C4-2B (cell line): Measurements from ENCODE around the gene HBA2.
"Not testable (repeated sequence)": the region's sequence is repeated elsewhere in the genome, so short reads cannot be mapped to it uniquely, and the experiment has no call there.

Experiments
- H3K27ac ChIP-seq: fragments of 450-650 bp; 2 replicates; pipeline ENCODE4 v1.5.1; 2017
- ZFX ChIP-seq: fragments of 450-650 bp; IDR thresholded peaks from 2 replicates; pipeline ENCODE4 v1.6.1; 2017
- TF ChIP-seq, protein P1 (sequence below): fragments of 450-650 bp; conservative IDR thresholded peaks from 2 replicates; pipeline ENCODE4 v1.5.1; 2017; ENCODE audit warnings: mild to moderate bottlenecking

Gene HBA2

DNA sequence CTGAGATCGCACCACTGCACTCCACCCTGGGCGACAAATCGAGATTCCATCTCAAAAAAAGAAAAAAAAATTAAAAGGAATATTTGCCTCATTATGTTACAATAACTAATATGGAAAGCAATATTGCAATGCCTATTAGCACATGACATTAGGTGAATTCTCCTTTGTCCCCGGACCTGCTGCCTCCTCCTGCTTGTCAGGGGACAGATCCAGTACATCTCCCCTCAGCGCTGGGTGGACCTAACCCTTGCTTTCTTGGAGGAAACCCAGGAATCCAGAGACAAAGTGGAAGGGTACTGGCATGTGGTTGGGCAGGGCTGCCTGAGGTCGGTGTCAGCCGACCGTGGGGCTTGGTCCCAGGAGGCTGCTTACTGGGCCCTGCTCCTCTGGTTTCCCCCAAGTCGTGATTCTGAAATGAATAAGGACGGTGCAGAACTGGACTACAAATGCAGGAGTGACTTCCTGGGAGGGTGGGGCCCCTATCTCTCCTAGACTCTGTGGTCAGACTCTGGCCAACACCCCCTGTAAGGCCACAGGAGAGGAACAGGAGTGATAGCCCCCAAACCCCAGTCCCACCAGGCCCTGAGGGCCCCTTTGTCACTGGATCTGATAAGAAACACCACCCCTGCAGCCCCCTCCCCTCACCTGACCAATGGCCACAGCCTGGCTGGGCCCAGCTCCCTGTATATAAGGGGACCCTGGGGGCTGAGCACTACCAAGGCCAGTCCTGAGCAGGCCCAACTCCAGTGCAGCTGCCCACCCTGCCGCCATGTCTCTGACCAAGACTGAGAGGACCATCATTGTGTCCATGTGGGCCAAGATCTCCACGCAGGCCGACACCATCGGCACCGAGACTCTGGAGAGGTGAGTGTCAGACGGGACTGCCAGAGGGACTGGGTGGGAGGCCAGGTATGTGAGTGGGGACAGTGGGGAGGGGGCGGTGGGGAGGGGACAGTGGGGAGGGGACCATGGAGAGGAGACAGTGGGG is 20.2 kb upstream of the HBA2 start, which contains the start of gene HBZ:
Gene HBZ, plus strand, starts transcription at position 504 of the 988 bp plus-strand sequence. Its CDS starts 266 bp downstream, at position 770.
- TF ChIP-seq ZFX, result no peak
- TF ChIP-seq, protein P1, sequence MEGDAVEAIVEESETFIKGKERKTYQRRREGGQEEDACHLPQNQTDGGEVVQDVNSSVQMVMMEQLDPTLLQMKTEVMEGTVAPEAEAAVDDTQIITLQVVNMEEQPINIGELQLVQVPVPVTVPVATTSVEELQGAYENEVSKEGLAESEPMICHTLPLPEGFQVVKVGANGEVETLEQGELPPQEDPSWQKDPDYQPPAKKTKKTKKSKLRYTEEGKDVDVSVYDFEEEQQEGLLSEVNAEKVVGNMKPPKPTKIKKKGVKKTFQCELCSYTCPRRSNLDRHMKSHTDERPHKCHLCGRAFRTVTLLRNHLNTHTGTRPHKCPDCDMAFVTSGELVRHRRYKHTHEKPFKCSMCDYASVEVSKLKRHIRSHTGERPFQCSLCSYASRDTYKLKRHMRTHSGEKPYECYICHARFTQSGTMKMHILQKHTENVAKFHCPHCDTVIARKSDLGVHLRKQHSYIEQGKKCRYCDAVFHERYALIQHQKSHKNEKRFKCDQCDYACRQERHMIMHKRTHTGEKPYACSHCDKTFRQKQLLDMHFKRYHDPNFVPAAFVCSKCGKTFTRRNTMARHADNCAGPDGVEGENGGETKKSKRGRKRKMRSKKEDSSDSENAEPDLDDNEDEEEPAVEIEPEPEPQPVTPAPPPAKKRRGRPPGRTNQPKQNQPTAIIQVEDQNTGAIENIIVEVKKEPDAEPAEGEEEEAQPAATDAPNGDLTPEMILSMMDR, result no peak
- no peak within 1 kb of the TSS for H3K27ac ChIP-seq

DNA sequence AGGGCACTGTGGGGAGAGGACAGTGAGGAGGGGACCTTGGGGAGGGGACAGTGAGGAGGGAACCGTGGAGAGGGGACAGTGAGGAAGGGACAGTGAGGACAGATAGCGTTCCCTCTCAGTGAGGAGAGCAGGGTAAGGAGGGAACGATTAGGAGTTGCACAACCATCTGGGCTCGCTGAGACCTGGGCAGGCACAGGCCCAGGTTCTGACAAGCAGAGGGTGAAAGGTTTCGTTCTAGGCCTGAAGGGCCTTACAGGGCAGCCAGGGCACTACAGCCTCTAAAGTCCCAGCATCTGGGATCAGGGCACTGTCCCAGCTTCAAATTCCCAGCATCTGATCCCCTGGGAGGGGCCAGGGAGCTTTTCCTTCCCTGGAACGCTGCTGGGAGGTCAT is 19.6 kb upstream of the HBA2 start:
- not testable (repeated sequence) for H3K27ac ChIP-seq

DNA sequence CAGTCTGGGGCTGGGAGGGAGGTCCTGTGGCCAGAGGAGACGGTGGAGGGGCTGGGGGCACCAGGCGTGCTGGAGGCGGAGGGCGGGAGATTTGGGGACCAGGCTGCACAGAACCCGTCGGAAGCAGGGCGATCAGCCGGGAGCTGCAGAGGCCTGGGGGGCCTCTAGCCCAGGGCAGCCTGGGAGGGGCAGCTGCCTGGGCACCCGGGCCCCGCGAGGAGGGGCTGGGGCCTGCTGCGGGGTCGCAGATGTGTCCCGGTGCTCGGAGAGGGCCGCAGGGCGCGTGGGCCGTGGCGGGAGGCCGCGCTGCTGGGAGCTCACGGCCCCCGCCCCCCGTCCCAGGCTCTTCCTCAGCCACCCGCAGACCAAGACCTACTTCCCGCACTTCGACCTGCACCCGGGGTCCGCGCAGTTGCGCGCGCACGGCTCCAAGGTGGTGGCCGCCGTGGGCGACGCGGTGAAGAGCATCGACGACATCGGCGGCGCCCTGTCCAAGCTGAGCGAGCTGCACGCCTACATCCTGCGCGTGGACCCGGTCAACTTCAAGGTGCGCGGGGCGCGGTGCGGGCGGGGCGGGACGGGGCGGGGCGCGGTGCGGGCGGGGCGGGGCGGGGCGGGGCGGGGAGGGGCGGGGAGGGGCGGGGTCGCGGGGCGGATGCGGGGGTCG is 19.0 kb upstream of the HBA2 start:
- H3K27ac ChIP-seq, result not testable (repeated sequence)

DNA sequence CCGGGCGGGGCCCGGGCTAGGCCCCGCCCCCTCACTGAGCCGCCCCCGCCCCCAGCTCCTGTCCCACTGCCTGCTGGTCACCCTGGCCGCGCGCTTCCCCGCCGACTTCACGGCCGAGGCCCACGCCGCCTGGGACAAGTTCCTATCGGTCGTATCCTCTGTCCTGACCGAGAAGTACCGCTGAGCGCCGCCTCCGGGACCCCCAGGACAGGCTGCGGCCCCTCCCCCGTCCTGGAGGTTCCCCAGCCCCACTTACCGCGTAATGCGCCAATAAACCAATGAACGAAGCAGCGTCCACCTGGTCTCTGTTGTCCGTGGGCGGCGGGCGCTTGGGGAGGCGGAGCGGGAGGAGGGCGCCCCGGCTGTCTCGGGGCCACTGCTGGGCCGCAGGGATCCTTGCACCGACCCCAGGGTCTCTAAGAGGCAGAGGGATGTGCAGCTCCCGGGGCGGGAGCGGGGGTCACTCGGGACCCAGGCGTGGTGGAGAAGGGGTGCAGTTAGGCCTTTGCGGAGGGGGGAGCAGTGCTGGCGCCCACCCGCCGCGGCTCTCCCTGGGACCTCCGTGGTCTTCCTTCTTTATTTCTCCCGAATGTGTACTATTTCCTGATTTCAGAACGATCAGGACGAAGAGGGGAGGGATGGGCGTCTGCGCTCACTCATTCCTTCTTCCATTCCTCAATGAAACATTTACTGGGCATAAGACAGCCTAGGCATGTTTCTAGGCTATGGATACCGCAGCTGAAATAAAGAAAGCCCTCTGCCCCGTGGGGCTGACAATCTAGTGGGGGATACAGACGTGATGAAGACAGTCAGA is 18.3 kb upstream of the HBA2 start:
- TF ChIP-seq, protein P1, result no peak
- TF ChIP-seq ZFX, result no peak
- H3K27ac ChIP-seq, result no peak overlapping the region

DNA sequence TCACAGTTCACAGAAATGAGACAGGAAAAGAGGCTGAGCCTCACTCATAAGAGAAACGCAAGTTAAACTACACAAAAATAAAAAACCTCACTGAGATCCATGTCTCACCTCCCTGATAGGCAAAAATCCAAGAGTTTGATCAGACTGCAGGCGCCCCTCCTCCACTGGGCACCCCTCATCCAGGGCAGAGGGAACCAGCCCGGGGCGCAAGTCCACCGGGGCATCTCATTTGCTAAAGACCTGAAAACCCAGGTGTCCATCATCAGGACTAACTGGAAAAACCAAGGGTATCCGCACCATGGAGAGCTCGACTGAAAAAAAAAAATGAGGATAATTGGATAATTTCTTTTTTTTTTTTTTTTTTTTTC is 17.7 kb upstream of the HBA2 start:
- no peak overlapping the region for H3K27ac ChIP-seq
- no peak for TF ChIP-seq ZFX
- TF ChIP-seq, protein P1, result no peak

DNA sequence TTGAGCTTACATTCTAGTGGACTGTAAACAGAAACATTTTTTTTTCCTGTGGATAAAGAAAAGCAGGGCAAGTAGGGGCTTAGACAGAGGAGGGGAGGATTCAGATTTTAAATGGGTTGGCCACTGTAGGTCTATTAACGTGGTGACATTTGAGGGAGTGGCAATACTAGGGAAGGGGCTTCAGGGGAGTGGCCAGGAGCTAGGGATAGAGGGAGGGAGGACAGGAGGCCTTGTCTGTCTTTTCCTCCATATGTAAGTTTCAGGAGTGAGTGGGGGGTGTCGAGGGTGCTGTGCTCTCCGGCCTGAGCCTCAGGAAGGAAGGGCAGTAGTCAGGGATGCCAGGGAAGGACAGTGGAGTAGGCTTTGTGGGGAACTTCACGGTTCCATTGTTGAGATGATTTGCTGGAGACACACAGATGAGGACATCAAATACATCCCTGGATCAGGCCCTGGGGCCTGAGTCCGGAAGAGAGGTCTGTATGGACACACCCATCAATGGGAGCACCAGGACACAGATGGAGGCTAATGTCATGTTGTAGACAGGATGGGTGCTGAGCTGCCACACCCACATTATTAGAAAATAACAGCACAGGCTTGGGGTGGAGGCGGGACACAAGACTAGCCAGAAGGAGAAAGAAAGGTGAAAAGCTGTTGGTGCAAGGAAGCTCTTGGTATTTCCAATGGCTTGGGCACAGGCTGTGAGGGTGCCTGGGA is 13.4 kb upstream of the HBA2 start:
- no peak overlapping the region for H3K27ac ChIP-seq
- TF ChIP-seq, protein P1, result no peak
- TF ChIP-seq ZFX, result no peak

DNA sequence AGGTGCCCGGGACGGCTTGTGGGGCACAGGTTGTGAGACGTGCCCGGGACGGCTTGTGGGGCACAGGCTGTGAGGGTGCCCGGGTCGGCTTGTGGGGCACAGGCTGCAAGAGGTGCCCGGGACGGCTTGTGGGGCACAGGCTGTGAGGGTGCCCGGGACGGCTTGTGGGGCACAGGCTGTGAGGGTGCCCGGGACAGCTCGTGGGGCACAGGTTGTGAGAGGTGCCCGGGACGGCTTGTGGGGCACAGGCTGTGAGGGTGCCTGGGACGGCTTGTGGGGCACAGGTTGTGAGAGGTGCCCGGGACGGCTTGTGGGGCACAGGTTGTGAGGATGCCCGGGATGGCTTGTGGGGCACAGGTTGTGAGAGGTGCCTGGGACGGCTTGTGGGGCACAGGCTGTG is 12.4 kb upstream of the HBA2 start:
- not testable (repeated sequence) for H3K27ac ChIP-seq

DNA sequence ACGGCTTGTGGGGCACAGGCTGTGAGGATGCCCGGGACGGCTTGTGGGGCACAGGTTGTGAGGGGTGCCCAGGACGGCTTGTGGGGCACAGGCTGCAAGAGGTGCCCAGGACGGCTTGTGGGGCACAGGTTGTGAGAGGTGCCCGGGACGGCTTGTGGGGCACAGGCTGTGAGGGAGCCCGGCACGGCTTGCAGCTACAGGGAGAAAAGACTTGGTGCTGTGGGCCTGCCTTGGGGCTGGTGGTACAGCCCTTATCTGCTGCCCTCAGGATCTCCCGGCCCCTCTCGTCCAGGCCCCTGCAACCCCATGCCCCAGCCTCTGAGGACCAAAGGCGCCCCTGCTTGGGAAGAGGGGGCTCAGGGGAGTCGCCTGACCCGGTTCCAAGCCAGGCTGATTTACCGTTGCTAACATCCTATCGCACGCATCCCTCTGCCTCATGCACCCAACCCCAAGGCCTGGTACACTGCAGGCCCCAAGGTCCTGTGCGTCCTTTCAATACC is 11.9 kb upstream of the HBA2 start:
- TF ChIP-seq, protein P1, result no peak
- TF ChIP-seq ZFX, result no peak
- H3K27ac ChIP-seq, result no peak overlapping the region
